ENCODE measurements around the gene HSPD1. TPM values are rescaled to one million over a fixed set of nuclear protein-coding genes. Genes with fewer than 3 reads are reported as not detected.
"Not testable (repeated sequence)": the region's sequence is repeated elsewhere in the genome, so short reads cannot be mapped to it uniquely, and the experiment has no call there.

The HSPD1 gene
- polyA plus RNA-seq, 1 donor: 250 TPM

DNA sequence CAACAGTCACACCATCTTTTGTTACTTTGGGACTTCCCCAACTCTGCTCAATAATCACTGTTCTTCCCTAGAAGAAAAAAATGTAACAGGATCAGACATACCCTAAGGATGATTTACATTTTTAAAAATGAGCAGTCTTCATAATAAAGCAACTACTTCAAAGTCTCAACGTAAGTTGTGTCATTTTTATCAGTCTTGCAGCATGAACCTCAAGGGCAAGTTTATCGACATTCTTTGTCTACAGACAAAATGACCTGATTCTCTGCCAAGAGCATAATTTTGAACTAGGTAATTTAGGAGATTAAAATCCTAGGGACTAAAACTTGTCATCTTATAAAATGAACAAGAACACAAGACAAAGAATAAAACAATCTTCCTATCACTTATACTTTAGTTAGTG, 2.3 kb downstream of the HSPD1 start:
- DNase-seq (ENCODE audit: low read depth): no peak

DNA sequence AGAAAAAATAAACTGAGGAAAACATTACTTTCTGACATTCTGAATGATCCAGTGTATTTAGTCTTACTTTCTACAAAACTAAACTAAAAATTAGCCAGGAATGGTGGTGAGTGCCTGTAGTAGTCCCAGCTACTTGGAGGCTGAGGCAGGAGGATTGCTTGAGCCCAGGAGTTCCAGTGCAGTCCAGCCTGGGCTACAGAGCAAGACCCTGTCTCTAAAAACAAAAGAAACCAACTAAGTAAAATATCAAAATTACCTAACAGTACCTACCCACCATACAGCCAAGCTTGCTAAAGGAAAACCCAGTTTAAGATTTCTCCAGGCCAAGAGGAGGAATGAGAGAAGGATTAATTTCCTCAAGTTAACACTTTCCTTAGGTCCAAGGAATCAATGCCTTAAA, 2.9 kb downstream of the HSPD1 start:
- no peak for DNase-seq (ENCODE audit: low read depth)

DNA sequence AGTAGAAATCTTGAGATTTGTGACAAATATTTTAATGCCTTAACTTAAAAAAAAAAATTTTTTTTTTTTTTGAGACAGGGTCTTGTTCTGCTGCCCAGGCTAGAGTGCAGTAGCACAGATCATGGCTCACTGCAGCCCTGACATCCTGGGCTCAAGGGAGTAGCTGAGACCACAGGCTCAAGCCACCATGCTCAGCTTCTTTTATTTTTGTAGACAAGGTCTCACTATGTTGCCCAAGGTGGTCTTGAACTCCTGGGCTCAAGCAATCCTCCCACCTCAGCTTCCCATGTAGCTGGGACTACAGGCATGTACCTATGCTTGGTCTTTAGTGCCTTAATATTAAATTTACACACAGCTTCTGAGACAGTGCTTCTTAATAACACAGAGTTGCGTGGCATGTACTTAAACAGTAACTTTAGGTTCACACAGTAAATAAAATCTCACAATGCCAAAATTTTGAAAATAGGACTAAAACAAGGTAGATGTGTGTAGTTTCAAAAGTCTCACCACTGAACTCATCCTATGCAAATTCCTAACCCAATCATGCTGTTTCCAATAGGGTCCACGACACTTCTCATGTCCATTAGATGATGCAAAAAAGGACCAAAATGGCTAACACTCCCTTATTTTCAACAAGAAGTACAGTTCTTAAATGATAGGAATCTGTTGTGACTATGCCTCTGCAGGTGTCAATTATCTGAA, 4.1 kb downstream of the HSPD1 start:
- DNase-seq (ENCODE audit: low read depth): no peak

DNA sequence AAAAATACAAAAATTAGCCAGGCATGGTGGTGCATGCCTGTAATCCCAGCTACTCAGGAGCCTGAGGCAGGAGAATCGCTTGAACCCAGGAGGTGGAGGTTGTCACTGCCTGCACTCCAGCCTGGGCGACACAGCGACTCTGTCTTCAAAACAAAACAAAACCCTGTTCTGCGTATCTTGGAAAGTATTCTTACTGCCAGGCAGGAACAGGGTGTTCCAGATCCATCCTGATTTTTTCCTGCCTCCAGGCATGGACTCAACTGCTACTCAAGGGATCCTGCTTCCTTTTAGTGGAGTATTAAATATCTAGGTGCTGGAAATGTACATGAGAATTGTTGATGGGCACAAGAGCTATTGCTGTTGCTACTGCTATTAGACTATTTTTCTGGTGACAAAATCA, 12.3 kb downstream of the HSPD1 start:
- no peak for DNase-seq (ENCODE audit: low read depth)

DNA sequence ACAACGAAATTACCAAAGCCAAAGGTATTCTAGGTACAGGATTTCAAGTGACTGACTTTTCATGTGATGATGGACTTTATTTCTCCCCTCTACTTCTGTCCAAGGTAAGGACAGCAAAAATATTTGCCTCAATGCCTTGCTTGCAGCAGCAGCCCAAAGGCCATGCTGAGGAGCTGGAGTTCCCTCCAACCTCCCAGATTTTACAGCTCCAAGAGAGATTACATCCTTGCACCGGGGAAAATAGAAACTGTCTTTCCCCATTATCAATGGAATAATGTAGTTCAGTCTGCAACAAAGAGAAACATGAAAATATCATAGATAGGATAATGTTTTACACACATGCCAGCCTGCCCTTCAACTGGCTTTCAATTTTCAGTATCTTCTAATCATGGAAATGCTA, 13.5 kb downstream of the HSPD1 start:
- DNase-seq (ENCODE audit: low read depth): no peak

DNA sequence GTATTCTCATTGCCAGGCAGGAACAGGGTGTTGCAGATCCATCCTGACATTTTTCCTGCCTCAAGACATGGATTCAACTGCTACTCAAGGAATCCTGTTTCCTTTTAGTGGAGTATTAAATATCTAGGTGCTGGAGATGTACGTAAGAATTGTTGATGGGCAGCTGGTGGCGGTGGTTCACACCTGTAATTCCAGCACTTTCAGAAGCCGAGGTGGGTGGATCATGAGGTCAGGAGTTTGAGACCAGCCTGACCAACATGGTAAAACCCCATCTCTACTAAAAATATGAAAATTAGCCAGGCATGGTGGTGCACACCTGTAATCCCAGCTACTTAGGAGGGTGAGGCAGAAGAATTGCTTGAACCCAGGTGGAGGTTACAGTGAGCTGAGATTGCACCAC, 15.4 kb downstream of the HSPD1 start:
- DNase-seq (ENCODE audit: low read depth): not testable (repeated sequence)

DNA sequence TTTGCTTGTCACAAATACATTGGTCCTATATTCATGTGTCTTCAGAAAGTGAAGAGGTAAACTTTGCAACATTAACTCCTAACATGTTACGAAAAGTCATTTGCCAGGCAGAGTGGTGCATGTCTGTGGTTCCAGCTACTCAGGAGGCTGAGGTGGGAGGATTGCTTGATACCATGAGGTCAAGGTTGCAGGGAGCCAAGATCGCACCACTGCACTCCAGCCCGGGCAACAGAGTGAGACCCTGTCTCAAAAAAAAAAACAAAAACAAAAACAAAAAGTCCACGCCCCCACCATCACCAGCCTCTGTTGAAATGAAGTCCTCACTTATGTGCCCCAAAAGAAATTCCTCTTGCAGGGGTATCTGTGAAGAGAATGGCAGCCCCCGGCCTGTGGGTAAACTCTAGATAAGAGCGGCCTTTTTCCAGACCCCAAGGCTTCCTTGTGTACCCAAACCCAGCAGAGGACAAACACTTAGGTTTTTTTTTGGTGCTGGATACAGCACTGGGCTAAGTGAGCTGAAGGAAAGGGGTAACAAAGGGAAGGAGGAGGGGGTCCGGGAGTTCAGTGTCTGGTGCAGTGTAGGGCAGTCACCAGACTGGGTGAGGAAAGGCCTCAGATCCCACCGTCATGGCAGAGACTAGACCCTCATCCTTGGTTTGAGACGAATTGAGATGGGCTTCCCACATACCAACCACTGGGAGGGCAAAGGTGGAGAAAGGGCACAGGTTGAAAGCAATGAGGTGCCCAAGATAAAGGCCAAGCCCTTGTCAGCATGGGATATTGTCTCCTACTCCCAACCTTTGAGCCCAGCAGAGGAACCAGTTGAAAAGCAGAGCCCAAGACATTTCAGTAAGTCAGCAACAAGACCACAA, 19.2 kb downstream of the HSPD1 start:
- DNase-seq (ENCODE audit: low read depth): no peak

DNA sequence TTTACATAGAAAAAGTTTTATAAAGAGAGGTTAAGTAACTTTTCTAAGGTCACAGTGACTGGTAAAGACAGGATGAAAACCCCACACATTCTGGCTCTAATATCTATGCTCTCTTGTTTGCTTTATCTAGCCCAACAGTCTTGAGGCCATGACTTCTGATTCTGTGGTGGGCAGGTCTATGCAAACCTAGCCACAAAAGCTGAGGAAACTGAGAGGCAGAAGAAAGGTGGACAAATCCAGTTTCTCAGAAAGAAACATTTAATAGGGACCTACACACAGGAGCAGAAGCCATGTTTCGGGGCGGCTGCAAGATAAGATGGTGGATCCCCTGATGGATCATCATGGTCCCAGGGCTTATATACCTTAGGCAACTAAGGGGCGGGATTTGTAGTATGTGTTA, 21.8 kb downstream of the HSPD1 start:
- no peak for DNase-seq (ENCODE audit: low read depth)

DNA sequence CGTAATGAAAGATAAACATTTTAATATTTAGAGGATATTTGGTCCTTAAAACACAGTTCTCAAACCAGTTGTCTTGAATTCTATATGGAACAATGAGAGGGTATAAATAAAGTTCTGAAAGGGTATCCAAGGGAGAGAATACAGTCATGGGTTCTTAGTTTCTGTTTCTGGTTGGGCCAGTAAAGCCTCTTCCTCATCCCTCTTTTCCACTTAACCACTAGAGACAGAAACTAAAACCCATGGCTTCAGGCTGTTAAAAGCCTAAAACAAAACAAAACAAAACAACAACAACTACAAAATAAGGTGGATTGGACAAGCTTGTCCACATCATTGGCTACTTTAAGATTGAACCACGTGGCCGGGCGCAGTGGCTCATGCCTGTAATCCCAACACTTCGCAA, 27.5 kb downstream of the HSPD1 start:
- DNase-seq (ENCODE audit: low read depth): no peak

DNA sequence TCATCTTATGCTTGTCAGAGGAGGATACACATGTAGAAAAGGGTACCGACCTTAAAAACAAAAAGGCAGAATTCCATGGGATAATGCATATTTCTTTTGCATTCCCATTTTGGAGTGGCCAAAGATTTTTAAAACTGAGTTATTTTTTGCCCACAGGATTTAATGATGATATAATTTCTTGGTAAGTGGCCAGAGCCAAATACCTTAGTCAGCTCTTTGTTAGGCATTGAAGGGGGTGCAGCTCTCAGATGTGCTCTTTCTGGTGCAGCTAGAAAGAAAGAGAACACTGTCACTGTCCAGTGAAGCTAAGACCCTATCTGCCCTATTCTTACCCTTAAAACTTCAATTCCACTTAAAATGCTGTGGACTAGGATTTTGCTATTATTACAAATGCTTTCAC, 35.5 kb downstream of the HSPD1 start:
- no peak for DNase-seq (ENCODE audit: low read depth)

DNA sequence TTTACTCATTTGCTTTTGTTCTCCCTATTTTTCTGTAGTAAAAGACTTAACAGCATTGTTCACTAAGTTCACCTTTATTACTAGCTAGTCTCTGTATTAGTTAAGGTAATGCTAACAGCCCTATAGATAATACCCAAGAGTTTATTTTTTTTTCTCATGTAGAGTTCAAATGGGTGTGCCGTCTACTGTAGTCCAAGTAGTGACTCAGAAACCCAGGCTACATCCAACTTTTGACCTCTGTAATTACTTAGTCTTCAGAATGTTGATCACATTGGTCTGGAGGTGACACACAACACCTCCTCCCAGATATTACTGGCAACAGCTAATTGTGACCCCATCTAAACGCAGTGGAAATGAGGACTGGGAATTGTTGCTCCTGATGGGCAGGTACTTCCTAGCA, 38.6 kb downstream of the HSPD1 start:
- no peak for DNase-seq (ENCODE audit: low read depth)

DNA sequence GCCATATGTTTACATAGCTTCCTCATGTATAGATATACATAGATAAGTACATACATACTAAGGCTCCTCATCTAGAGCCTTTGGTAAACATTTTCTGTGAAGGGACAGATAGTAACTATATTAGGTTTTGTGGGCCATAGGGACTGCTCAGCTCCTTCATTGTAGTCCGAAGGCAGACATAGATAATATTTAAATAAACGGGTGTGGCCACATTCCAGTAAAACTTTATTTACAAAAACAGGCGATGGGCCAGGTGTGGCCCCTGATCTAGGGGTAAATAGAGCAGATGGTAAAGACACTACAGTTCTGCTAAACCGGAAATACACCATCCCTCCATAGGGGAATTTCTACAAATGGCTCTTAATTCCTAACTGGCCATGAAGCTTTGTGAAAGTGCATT, 39.0 kb downstream of the HSPD1 start:
- DNase-seq (ENCODE audit: low read depth): no peak

DNA sequence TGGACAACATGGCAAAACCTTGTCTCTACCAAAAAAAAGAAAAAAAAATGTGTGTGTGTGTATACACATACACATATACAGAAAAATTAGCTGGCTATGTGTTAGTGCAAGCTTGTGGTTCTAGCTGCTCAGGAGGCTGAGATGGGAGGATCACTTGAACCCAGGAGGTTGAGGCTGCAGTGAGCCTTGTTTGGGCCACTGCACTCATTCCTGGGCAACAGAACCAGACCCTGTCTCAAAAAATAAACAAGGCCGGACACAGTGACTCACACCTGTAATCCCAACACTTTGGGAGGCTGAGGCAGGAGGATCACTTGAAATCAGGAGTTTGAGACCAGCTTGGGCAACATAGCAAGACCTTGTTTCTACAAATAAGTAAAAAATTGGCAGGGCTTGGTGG, 44.2 kb downstream of the HSPD1 start:
- DNase-seq (ENCODE audit: low read depth): no peak

DNA sequence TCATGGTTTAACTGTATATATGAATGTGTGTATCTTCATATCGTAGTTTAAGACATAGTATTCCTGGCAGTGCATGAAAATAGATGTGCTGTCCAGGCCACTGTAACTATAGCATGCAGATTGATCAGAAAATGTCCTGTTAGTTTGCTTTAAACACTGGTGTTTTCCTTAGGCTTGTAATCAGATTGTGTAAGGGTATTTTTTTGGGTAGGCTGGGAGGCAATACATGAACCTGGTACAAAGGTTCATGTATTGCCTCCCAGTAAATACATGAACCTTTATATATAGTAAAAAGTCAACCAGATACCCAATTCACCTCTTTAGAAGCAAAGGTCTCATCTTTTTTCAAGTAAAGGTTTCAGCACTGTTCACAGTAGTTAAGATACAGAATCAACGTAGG, 44.7 kb downstream of the HSPD1 start:
- DNase-seq (ENCODE audit: low read depth): no peak

DNA sequence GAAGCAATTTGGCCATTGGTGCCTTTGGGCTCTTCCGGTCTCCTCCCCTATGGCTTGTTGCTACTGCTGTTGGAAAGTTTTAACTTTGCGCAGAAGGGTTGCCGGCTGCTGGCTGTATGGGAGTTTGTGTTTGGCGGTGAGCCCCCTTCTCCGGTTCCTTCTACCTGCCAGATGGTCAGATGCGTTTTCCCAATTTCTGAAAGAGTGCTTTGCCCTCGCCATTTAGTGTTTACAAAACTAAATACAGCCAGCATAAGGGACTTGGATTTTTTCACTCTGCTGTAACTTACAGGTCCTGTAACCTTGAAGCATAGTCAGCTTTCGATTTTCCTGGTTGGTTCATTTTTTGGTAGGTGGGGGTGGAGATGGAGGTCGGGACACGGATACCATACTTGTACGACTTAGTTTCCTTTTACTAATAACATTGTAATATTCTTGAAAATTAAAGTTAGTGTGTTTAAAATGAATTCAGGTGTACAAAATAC, 45.7 kb downstream of the HSPD1 start:
- peak; percentile 70 for DNase-seq (ENCODE audit: low read depth)

DNA sequence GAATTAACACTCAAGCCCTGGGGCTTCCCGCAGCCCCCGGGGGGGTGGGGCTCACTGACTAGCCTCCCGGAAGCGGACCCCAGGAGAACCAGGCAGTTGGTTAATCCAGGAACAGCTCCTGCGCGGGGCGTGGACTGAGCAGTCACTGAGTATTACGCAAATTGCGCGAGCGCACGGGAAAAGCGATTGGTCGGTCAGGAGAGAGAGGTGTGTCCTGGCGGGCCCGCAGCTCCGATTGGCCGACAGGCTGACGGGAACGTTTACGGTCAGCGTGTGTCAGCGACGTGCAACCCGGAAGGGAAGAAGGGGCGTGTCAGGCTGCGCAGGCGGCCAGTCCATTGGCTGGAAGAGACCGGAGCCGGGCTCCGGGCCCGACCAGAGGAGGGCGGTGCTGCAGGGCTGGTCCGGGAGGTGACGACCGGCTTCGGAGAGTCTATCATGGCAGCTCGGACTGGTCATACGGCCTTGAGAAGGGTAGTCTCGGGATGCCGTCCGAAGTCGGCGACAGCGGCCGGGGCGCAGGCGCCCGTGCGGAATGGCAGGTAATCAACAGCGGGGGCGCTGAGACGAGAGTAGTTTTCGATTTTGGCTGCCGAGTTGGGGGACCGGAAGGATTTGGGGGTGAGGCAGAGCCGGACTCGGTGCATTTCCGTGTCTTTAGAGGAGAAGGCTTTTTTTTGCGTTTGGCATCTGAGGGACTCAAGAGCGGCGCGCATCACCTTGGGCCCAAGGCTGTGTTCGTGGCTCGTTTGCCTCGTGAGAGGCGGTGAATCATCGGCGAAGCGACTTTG, 46.3 kb downstream of the HSPD1 start, which contains the start of gene COQ10B:
Gene COQ10B, plus strand, starts transcription at position 430 of the 791 bp plus-strand sequence. Its CDS starts 9 bp downstream, at position 439.
- DNase-seq (ENCODE audit: low read depth): peak; percentile 100

DNA sequence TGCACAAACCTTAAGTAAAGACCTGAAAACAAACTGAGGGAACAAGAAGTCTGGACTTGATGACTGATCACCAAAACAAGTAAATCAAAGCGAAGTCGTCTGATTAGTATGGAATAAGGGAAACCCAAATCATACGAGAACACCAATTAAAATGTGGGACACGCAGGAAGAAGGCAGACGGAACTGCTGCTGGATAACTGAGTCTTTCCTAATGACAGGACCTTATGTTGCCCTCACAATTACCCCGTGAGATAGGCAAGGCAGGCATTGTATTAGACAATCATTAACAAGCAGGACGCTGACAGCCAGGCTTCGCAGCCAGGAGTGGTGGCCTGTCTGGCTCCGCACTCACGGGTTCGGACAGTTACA, 46.9 kb downstream of the HSPD1 start:
- DNase-seq (ENCODE audit: low read depth): no peak

DNA sequence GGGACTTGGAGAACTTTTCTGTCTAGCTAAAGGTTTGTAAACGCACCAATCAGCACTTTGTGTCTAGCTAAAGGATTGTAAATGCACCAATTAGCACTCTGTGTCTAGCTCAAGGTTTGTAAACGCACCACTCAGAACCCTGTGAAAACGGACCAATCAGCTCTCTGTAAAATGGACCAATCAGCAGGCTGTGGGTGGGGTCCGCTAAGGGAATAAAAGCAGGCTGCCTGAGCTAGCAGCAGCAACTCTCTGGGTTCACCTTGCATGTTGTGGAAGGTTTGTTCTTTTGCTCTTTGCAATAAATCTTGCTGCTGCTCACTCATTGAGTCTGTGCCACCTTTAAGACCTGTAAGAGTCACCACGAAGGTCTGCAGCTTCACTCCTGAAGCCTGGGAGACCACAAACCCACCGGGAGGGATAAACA, 48.7 kb downstream of the HSPD1 start:
- not testable (repeated sequence) for DNase-seq (ENCODE audit: low read depth)

DNA sequence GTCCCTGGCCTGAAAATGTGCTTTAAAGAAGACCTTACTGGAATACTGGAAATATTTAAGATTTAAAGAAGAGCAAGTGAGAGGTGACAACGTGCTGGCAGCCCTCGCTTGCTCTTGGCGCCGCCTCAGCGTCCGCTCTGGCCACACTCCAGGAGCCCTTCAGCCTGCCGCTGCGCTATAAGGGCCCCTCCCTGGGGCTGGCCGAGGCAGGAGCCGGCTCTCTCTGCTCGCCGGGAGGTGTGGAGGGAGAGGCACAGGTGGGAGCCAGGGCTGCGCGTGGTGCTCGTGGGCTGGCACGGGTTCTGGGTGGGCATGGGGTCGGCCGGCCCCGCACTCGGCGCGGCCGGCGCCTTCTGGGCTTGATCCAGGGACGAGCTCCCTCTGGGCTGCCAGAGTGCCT, 49.2 kb downstream of the HSPD1 start:
- DNase-seq (ENCODE audit: low read depth): no peak

DNA sequence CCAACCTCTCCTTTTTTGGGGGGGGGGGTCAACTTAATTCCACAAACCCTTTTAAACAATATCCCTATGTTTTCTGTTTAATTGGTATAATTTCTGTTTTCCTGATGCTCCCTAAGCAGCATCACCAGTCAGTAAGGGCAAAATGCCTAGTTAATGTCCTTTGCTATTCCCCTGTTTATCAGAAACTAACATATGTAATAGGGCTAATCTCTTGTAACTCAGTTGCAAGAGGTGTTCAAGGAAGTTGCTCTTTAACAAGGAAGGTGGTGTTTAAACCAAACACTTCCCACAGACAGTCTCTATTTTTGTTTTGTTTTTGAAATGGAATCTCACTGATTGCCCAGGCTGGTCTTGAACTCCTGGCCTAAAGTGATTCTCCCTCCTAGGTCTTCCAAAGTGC, 52.8 kb downstream of the HSPD1 start:
- DNase-seq (ENCODE audit: low read depth): no peak

DNA sequence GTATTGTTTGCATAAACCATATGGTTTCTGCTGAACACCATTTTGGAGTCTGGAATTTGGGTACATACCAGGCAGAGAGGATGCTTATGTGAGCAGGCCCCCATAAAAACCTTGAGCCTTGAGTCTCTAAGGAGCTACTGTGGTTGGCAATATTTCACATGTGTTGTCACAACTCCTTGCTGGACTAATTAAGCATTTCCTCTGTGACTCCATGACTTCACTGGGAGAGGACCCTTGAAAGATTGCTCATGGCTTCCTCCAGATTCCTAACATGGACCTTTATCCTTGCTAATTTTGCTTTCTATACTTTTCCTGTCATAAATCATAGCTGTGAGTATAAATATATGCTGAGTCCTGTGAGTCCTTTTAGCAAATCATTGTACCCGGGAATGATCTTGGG, 53.9 kb downstream of the HSPD1 start:
- no peak for DNase-seq (ENCODE audit: low read depth)

DNA sequence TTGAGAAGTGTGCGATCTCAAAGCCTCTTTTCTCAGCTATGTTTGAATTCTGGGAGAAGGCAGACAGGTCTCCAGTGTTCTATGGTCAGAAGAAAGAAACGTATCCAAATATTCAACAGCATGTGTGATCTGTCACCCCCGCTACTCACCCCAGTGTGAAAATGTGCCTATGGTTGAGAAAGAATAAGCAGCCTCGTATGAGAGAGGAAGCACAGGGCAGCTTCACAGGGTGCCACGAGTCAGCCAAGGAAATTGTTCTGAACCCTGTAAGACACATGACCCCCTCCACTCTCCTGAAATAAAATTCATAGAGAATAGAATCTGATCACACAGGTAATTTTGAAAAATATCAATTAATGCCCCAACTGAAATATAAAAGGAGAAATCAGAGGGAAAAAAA, 56.8 kb downstream of the HSPD1 start:
- DNase-seq (ENCODE audit: low read depth): no peak

Data from forelimb muscle (tissue), 1 donor.